ENCODE data around the gene CDH23. TPM values are rescaled to one million over a fixed set of nuclear protein-coding genes. Genes with fewer than 3 reads are reported as not detected.

Gene CDH23
- total RNA-seq, 1 experiment from 2014 or later: 0.07 TPM

- Mint-ChIP-seq H3K4me3 (ENCODE audit: low read depth, unreplicated experiment) (no peak overlapping the region), H3K4me1 (ENCODE audit: low read depth, unreplicated experiment) (no peaks in the 10 kb centered on the region), H3K27ac (ENCODE audit: unreplicated experiment) (no peak overlapping the region), H3K36me3 (ENCODE audit: insufficient read depth, unreplicated experiment) (no peaks in the 10 kb centered on the region), H3K9me3 (ENCODE audit: low read depth, unreplicated experiment) (no peaks in the 10 kb centered on the region), H3K27me3 (ENCODE audit: unreplicated experiment) (peaks cover 57% of the 10 kb centered on the region)
- intact Hi-C loops (cut with micrococcal nuclease; ENCODE audit: unreplicated experiment): no loop called here
- BruUV-seq (replicated peaks): no TSS peak
- CTCF ChIA-PET: interaction anchor here (1.1 kb wide), 1 partner anchor 402 kb away, joined by 3 read pairs; no protein-coding TSS in a partner anchor
- no peak for DNase-seq
- TF ChIP-seq, protein P1, sequence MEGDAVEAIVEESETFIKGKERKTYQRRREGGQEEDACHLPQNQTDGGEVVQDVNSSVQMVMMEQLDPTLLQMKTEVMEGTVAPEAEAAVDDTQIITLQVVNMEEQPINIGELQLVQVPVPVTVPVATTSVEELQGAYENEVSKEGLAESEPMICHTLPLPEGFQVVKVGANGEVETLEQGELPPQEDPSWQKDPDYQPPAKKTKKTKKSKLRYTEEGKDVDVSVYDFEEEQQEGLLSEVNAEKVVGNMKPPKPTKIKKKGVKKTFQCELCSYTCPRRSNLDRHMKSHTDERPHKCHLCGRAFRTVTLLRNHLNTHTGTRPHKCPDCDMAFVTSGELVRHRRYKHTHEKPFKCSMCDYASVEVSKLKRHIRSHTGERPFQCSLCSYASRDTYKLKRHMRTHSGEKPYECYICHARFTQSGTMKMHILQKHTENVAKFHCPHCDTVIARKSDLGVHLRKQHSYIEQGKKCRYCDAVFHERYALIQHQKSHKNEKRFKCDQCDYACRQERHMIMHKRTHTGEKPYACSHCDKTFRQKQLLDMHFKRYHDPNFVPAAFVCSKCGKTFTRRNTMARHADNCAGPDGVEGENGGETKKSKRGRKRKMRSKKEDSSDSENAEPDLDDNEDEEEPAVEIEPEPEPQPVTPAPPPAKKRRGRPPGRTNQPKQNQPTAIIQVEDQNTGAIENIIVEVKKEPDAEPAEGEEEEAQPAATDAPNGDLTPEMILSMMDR (IDR thresholded peaks at IDR 0.05; ENCODE audit: unreplicated experiment): no peak
Observed at GRCh38 chr10:71646037-71646436, 249.3 kb downstream of the CDH23 start.

DNA sequence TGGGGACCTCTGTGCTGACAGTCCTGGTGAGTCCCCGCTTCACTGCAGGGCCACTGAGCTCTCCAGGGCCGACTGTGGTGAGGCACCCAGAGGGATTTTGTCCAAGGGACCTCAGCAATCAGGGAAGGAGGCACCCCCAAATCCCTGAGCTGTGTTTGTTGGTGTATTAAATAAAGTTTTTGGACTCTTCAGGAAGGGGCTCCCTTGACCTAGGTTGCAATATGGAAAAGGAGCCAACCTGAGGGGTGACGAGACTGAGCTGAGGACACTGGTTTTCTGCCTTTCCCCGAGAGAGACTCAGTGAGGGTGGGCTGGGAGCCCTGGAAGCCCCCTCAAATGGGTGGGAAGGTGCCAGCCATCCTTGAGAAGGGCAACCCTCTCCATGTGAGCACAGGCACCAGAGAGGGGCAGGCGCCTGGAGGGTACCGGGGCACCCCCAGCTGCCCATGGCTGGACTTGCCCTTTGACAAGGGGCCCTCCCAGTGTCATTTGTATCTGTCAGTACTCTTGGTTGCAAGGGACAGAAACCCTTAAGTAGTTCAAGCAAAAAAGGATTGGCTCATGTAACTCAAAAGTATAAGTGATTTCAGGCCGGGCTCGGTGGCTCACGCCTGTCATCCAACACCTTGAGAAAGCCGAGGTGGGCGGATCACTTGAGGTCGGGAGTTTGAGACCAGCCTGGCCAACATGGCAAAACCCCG, 250.0 kb downstream of the CDH23 start:
- intact Hi-C loops (cut with micrococcal nuclease; ENCODE audit: unreplicated experiment): no loop called here
- Mint-ChIP-seq H3K27me3 (ENCODE audit: unreplicated experiment) (peaks cover 50% of the 10 kb centered on the region), H3K4me1 (ENCODE audit: low read depth, unreplicated experiment) (no peaks in the 10 kb centered on the region), H3K9me3 (ENCODE audit: low read depth, unreplicated experiment) (no peaks in the 10 kb centered on the region), H3K36me3 (ENCODE audit: insufficient read depth, unreplicated experiment) (no peaks in the 10 kb centered on the region), H3K27ac (ENCODE audit: unreplicated experiment) (no peak overlapping the region), H3K4me3 (ENCODE audit: low read depth, unreplicated experiment) (no peak overlapping the region)
- BruUV-seq (replicated peaks): no TSS peak
- TF ChIP-seq, protein P1 (IDR thresholded peaks at IDR 0.05; ENCODE audit: unreplicated experiment): no peak
- DNase-seq: no peak
- CTCF ChIA-PET: interaction anchor here (0.6 to 1.1 kb wide), 3 partner anchors 24 to 401 kb away, joined by 3 read pairs; no protein-coding TSS in a partner anchor

- TF ChIP-seq, protein P1 (IDR thresholded peaks at IDR 0.05; ENCODE audit: unreplicated experiment): peak; percentile 68
- intact Hi-C loops (cut with micrococcal nuclease; ENCODE audit: unreplicated experiment): no loop called here
- Mint-ChIP-seq H3K4me1 (ENCODE audit: low read depth, unreplicated experiment) (no peaks in the 10 kb centered on the region), H3K36me3 (ENCODE audit: insufficient read depth, unreplicated experiment) (no peaks in the 10 kb centered on the region), H3K27me3 (ENCODE audit: unreplicated experiment) (peaks cover 47% of the 10 kb centered on the region), H3K9me3 (ENCODE audit: low read depth, unreplicated experiment) (no peaks in the 10 kb centered on the region), H3K4me3 (ENCODE audit: low read depth, unreplicated experiment) (no peak overlapping the region), H3K27ac (ENCODE audit: unreplicated experiment) (no peak overlapping the region)
- DNase-seq: peak; percentile 27
- CTCF ChIA-PET: no interaction called here
- no TSS peak for BruUV-seq (replicated peaks)
Observed at GRCh38 chr10:71647526-71648253, 251.0 kb downstream of the CDH23 start.

DNA sequence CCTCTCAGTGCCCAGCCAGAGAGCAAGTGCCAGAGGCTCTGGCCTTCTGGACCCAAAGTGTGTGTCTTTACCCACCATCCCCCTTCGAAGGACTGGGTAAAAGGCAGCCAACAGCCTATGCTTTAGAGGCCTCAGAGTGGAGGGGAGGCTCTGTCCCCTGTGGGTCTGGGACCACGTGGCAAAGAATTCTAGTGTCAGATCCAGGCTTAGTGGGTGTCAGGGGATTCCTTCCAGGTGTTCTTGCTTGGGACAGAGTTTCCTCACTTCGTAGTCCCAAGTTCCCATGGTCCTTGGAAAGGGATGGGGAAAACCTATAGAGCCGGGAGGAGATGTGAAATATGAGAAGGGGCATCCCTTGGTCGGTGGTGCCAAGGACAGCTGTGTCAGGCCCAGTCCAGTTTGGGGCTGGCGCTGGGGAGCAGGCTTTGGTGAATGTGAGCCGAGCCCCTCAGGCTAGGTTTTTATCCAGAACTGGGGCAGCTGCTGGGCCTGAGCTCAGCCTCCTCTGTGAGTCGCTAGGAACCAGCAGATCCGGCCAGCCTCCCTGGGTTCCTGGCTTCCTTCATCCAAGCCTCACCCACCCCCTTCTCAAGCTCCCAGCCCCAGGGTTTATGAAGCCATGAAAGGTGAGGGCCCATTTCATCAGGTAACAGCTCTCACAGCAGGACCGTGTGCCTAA, 251.7 kb downstream of the CDH23 start:
- Mint-ChIP-seq H3K27ac (ENCODE audit: unreplicated experiment) (no peak overlapping the region), H3K4me3 (ENCODE audit: low read depth, unreplicated experiment) (no peak overlapping the region), H3K4me1 (ENCODE audit: low read depth, unreplicated experiment) (no peaks in the 10 kb centered on the region), H3K9me3 (ENCODE audit: low read depth, unreplicated experiment) (no peaks in the 10 kb centered on the region), H3K27me3 (ENCODE audit: unreplicated experiment) (peaks cover 49% of the 10 kb centered on the region), H3K36me3 (ENCODE audit: insufficient read depth, unreplicated experiment) (no peaks in the 10 kb centered on the region)
- CTCF ChIA-PET: no interaction called here
- BruUV-seq (replicated peaks): no TSS peak
- intact Hi-C loops (cut with micrococcal nuclease; ENCODE audit: unreplicated experiment): no loop called here
- TF ChIP-seq, protein P1 (IDR thresholded peaks at IDR 0.05; ENCODE audit: unreplicated experiment): no peak
- no peak for DNase-seq
